Astrocyte (in vitro differentiated cells and primary cell): ENCODE measurements around the gene HES6. TPM values are rescaled to one million over a fixed set of nuclear protein-coding genes. Genes with fewer than 3 reads are reported as not detected.
A peak's percentile ranks its signal among the peaks of the same experiment; 100 is the strongest.

Experiments
- DNase-seq: peaks from one replicate; pipeline ENCODE4 v3.0.0-alpha.2; 2010; ENCODE audit warnings: low read depth
- FAIRE-seq: peaks from 2 replicates; lab custom pipeline; 2011; peaks lifted over from hg19 to GRCh38; lab: Jason Lieb, UNC
- H2AFZ ChIP-seq: 2 replicates; pipeline ENCODE4 v1.6.0; 2012; ENCODE audit warnings: low read depth, low read length, inconsistent platforms
- H3K27ac ChIP-seq: 2 replicates; pipeline ENCODE4 v1.5.1; 2011; ENCODE audit warnings: low read depth, low read length, inconsistent platforms
- H3K27me3 ChIP-seq: 2 replicates; pipeline ENCODE4 v1.6.0; 2011; ENCODE audit warnings: low read length, inconsistent platforms; ENCODE audit not compliant: insufficient read depth
- H3K36me3 ChIP-seq: 2 replicates; pipeline ENCODE4 v1.5.1; 2011; ENCODE audit warnings: low read length, inconsistent platforms; ENCODE audit not compliant: insufficient read depth
- H3K4me1 ChIP-seq: 2 replicates; pipeline ENCODE4 v1.5.1; 2011; ENCODE audit warnings: low read length, inconsistent platforms; ENCODE audit not compliant: insufficient read depth
- H3K4me2 ChIP-seq: 2 replicates; pipeline ENCODE4 v1.6.0; 2012; ENCODE audit warnings: low read length, inconsistent platforms
- H3K4me3 ChIP-seq: 2 replicates; pipeline ENCODE4 v1.5.1; 2011; ENCODE audit warnings: low read depth, mild to moderate bottlenecking, low read length, inconsistent platforms; ENCODE audit not compliant: insufficient read depth
- H3K79me2 ChIP-seq: 2 replicates; pipeline ENCODE4 v1.6.0; 2012; ENCODE audit warnings: mild to moderate bottlenecking, low read length, inconsistent platforms; ENCODE audit not compliant: insufficient read depth
- H3K9ac ChIP-seq: 2 replicates; pipeline ENCODE4 v1.6.0; 2012; ENCODE audit warnings: mild to moderate bottlenecking, low read length, inconsistent platforms
- H3K9me3 ChIP-seq: 2 replicates; pipeline ENCODE4 v1.5.1; 2012; ENCODE audit warnings: low read depth, mild to moderate bottlenecking, low read length, inconsistent platforms; ENCODE audit not compliant: insufficient read depth
- H4K20me1 ChIP-seq: 2 replicates; pipeline ENCODE4 v1.6.0; 2012; ENCODE audit warnings: low read length, inconsistent platforms; ENCODE audit not compliant: insufficient read depth
- H3K27ac Mint-ChIP-seq: one replicate; pipeline ENCODE4 v1.8.0; 2021; ENCODE audit warnings: mild to moderate bottlenecking, mixed read lengths; ENCODE audit not compliant: unreplicated experiment
- H3K27me3 Mint-ChIP-seq: one replicate; pipeline ENCODE4 v1.8.0; 2021; ENCODE audit warnings: low read depth, mixed read lengths; ENCODE audit not compliant: unreplicated experiment
- H3K36me3 Mint-ChIP-seq: one replicate; pipeline ENCODE4 v1.8.0; 2021; ENCODE audit warnings: low read depth, mixed read lengths; ENCODE audit not compliant: unreplicated experiment
- H3K4me1 Mint-ChIP-seq: one replicate; pipeline ENCODE4 v1.8.0; 2021; ENCODE audit warnings: low read depth, mixed read lengths; ENCODE audit not compliant: unreplicated experiment
- H3K4me3 Mint-ChIP-seq: one replicate; pipeline ENCODE4 v1.8.0; 2021; ENCODE audit warnings: mild to moderate bottlenecking, moderate library complexity, mixed read lengths; ENCODE audit not compliant: unreplicated experiment
- H3K9me3 Mint-ChIP-seq: one replicate; pipeline ENCODE4 v1.8.0; 2021; ENCODE audit warnings: mild to moderate bottlenecking, mixed read lengths; ENCODE audit not compliant: unreplicated experiment
- CTCF ChIP-seq: IDR thresholded peaks from 2 replicates; pipeline ENCODE4 v1.5.1; 2011; ENCODE audit warnings: low read depth, mild to moderate bottlenecking, inconsistent platforms, low read length, moderate library complexity; ENCODE audit not compliant: insufficient read depth
- EZH2 ChIP-seq: IDR thresholded peaks from 2 replicates; pipeline ENCODE4 v1.6.1; 2012; ENCODE audit warnings: mild to moderate bottlenecking, low read length, inconsistent platforms; ENCODE audit not compliant: insufficient read depth
- total RNA-seq: library from RNA; stranded (reverse); gene quantifications from 2 replicates; pipeline ENCODE4 v1.2.1, GENCODE V29; 2021

HES6 gene
- total RNA-seq, 1 donor from 2014 or later = 3.0 TPM

DNA sequence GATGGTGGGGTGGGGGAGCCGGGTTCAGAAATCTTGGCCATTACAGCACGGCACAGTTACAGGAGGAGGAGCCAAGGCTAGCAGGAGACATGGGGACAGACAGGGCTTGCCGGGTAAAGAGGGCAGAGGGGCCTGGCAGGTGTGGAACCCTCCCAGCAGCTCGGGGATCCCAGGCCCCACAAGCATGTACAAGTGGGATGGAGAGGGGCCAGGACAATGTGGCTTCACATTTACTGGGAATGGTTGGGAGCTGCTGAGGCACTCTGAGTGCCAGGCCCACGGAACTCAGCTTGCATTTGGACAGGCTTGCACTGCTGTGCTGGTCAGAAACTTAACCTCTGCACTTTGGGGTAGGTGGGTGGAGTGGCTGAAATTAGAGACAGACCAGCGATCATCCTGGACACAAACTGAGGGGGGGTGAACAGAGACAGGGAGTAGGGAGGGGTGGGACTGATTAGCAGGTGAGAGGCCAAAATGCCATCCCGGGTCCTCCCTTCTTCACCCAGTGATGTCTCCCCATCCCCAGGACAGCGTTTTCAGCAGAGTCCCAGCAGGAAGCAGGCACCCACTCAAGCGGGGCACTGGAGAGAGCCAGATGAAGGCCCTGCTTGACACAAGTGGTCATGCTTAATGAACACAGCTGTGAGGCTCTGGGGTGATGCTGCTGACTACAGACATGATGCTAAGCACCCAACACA lies 38.9 kb upstream of the HES6 start:
- Mint-ChIP-seq H3K9me3 (no peaks in the 10 kb centered on the region), H3K27ac (no peak overlapping the region), H3K4me1 (no peaks in the 10 kb centered on the region), H3K4me3 (no peak overlapping the region), H3K36me3 (peaks cover 16% of the 10 kb centered on the region), H3K27me3 (peaks cover 28% of the 10 kb centered on the region)
- FAIRE-seq (no peak), DNase-seq (no peak)
- H3K4me1 ChIP-seq = no peaks in the 10 kb centered on the region
- peaks cover 40% of the 10 kb centered on the region for H3K79me2 ChIP-seq
- H4K20me1 ChIP-seq = peaks cover 31% of the 10 kb centered on the region
- no peaks in the 10 kb centered on the region for H3K27me3 ChIP-seq
- H3K36me3 ChIP-seq = no peaks in the 10 kb centered on the region
- no peaks in the 10 kb centered on the region for H3K9me3 ChIP-seq
- no peak for TF ChIP-seq EZH2
- no peak for TF ChIP-seq CTCF
- H3K4me2 ChIP-seq = no peak overlapping the region
- H2AFZ ChIP-seq = no peak overlapping the region
- no peak overlapping the region for H3K27ac ChIP-seq
- H3K4me3 ChIP-seq = no peak overlapping the region
- no peak overlapping the region for H3K9ac ChIP-seq

- H3K4me2 ChIP-seq = no peak overlapping the region
- peaks cover 24% of the 10 kb centered on the region for H3K27me3 Mint-ChIP-seq
- no peaks in the 10 kb centered on the region for H3K4me1 ChIP-seq
- no peaks in the 10 kb centered on the region for H3K9me3 Mint-ChIP-seq
- H2AFZ ChIP-seq = no peak overlapping the region
- TF ChIP-seq EZH2 = no peak
- TF ChIP-seq CTCF = peak; percentile 24
- H3K36me3 ChIP-seq = no peaks in the 10 kb centered on the region
- no peaks in the 10 kb centered on the region for H3K9me3 ChIP-seq
- H3K4me3 Mint-ChIP-seq = no peak overlapping the region
- DNase-seq (no peak), FAIRE-seq (no peak)
- no peak overlapping the region for H3K27ac Mint-ChIP-seq
- H3K36me3 Mint-ChIP-seq = peaks cover 17% of the 10 kb centered on the region
- H3K4me3 ChIP-seq = no peak overlapping the region
- H3K9ac ChIP-seq = no peak overlapping the region
- H4K20me1 ChIP-seq = peaks cover 27% of the 10 kb centered on the region
- no peaks in the 10 kb centered on the region for H3K4me1 Mint-ChIP-seq
- H3K27me3 ChIP-seq = no peaks in the 10 kb centered on the region
- H3K79me2 ChIP-seq = peaks cover 29% of the 10 kb centered on the region
- no peak overlapping the region for H3K27ac ChIP-seq
Observed at GRCh38 chr2:238277695-238278094, 37.9 kb upstream of the HES6 start.
